A549 (cell line): ENCODE measurements around the gene DES. TPM values are rescaled to one million over a fixed set of nuclear protein-coding genes. Genes with fewer than 3 reads are reported as not detected.

Experiments used
- ATAC-seq, 2 experiments: fragments of 200-7000 bp in 1 of 2; fragments of >200 bp in 1 of 2; cut with Nextera tagmentation in 1 of 2; cut with Tn5 transposase in 1 of 2; 3 replicates each; pipeline versions ENCODE4 v1.8.0 to v1.9.1; 2018 to 2020; ENCODE audit warnings: mild to moderate bottlenecking in 1 of 2, moderate library complexity in 1 of 2
- CTCF ChIA-PET: fragments of 300-600 bp; sonication (Branson Sonifier 250); formaldehyde crosslinking; extraction: SDS; loops from one replicate; lab custom pipeline; 2021; ENCODE audit warnings: antibody characterized with exemption, inconsistent platforms; lab: Yijun Ruan, JAX
- POLR2A ChIA-PET: fragments of 350-600 bp; formaldehyde crosslinking; extraction: SDS; loops from one replicate; lab custom pipeline; 2021; ENCODE audit warnings: antibody characterized with exemption, inconsistent platforms; lab: Yijun Ruan, JAX
- DNase-seq, 2 experiments: peaks; one replicate each; pipeline versions ENCODE4 v3.0.0 to v3.0.0-alpha.2; 2011 to 2016; ENCODE audit warnings: low read depth in 1 of 2, low spot score in 1 of 2
- FAIRE-seq: peaks from 2 replicates; lab custom pipeline; 2011; peaks lifted over from hg19 to GRCh38; lab: Jason Lieb, UNC
- H3K27ac ChIP-seq, 2 experiments: fragments of >200 bp; sonication (Bioruptor Twin); formaldehyde crosslinking; 3 replicates each; pipeline ENCODE4 v1.5.1; 2016 to 2017
- H3K4me1 ChIP-seq: fragments of >200 bp; sonication (Bioruptor Twin); formaldehyde crosslinking; 3 replicates; pipeline ENCODE4 v1.6.1; 2016
- H3K4me2 ChIP-seq: fragments of >200 bp; sonication (Bioruptor Twin); formaldehyde crosslinking; 3 replicates; pipeline ENCODE4 v1.6.1; 2016
- H3K4me3 ChIP-seq: fragments of >200 bp; sonication (Bioruptor Twin); formaldehyde crosslinking; 3 replicates; pipeline ENCODE4 v1.5.1; 2016
- H3K9me3 ChIP-seq: fragments of >200 bp; sonication (Bioruptor Twin); formaldehyde crosslinking; 3 replicates; pipeline ENCODE4 v1.6.1; 2016
- CBX2 ChIP-seq: fragments of 200-600 bp; sonication (generic); IDR thresholded peaks from 2 replicates; pipeline ENCODE4 v1.6.1; 2016; ENCODE audit warnings: low read depth, mild to moderate bottlenecking, borderline replicate concordance
- CEBPB ChIP-seq, 2 experiments: fragments of >200 bp in 1 of 2; sonication (Bioruptor Twin) in 1 of 2; formaldehyde crosslinking in 1 of 2; IDR thresholded peaks; 2 replicates each; pipeline ENCODE4 v1.6.1; 2012 to 2016
- CHD4 ChIP-seq: fragments of 200-600 bp; sonication (generic); IDR thresholded peaks from 2 replicates; pipeline ENCODE4 v1.6.1; 2016; ENCODE audit warnings: antibody characterized with exemption, mild to moderate bottlenecking, borderline replicate concordance
- E2F6 ChIP-seq: IDR thresholded peaks from 2 replicates; pipeline ENCODE4 v1.6.1; 2012; ENCODE audit warnings: low read depth, borderline replicate concordance
- EP300 ChIP-seq, 2 experiments: fragments of >200 bp; sonication (Bioruptor Twin); formaldehyde crosslinking; IDR thresholded peaks; 2 replicates in 1 of 2; 3 replicates in 1 of 2; pipeline ENCODE4 v1.6.1; 2016 to 2017
- FOSL2 ChIP-seq, 2 experiments: fragments of 450-650 bp in 1 of 2; fragments of >200 bp in 1 of 2; sonication (Bioruptor Twin) in 1 of 2; formaldehyde crosslinking; IDR thresholded peaks; 2 replicates each; pipeline versions ENCODE4 v1.5.0 to v1.6.1; 2016 to 2020; ENCODE audit warnings: mild to moderate bottlenecking in 1 of 2, moderate library complexity in 1 of 2
- FOXS1 ChIP-seq: fragments of 250-450 bp; sonication (Bioruptor Pico); IDR thresholded peaks from 2 replicates; pipeline ENCODE4 v1.5.0; 2020; ENCODE audit warnings: mild to moderate bottlenecking, moderate library complexity
- HDAC2 ChIP-seq: fragments of 200-600 bp; sonication (generic); IDR thresholded peaks from 2 replicates; pipeline ENCODE4 v1.6.1; 2016
- HMGXB4 ChIP-seq: fragments of 250-450 bp; sonication (Bioruptor Pico); IDR thresholded peaks from 2 replicates; pipeline ENCODE4 v1.5.0; 2021; ENCODE audit warnings: mild to moderate bottlenecking, moderate library complexity, borderline replicate concordance
- JUN ChIP-seq, 2 experiments: fragments of >200 bp; sonication (Bioruptor Twin); formaldehyde crosslinking; IDR thresholded peaks; 2 replicates in 1 of 2; 3 replicates in 1 of 2; pipeline ENCODE4 v1.6.1; 2016 to 2017
- MAZ ChIP-seq: fragments of 150-350 bp; IDR thresholded peaks from 2 replicates; pipeline ENCODE4 v1.6.1; 2014; ENCODE audit warnings: antibody characterized with exemption, low read depth, low read length, borderline replicate concordance
- MYC ChIP-seq: IDR thresholded peaks from 2 replicates; pipeline ENCODE4 v1.6.1; 2012; ENCODE audit warnings: mild to moderate bottlenecking, inconsistent platforms, low read length, improper control_type of control experiment, borderline replicate concordance
- NFE2L2 ChIP-seq: fragments of 150-350 bp; conservative IDR thresholded peaks from 2 replicates; pipeline ENCODE4 v1.6.1; 2014; ENCODE audit warnings: low read length
- NR3C1 ChIP-seq: fragments of >200 bp; sonication (Bioruptor Twin); formaldehyde crosslinking; IDR thresholded peaks from 3 replicates; pipeline ENCODE4 v1.6.1; 2017
- RAD21 ChIP-seq, 2 experiments: fragments of >200 bp in 1 of 2; sonication (Bioruptor Twin) in 1 of 2; formaldehyde crosslinking in 1 of 2; IDR thresholded peaks in 1 of 2; conservative IDR thresholded peaks in 1 of 2; 2 replicates in 1 of 2; 3 replicates in 1 of 2; pipeline ENCODE4 v1.6.1; 2012 to 2018; ENCODE audit warnings: inconsistent platforms in 1 of 2
- RFX5 ChIP-seq: fragments of 450-650 bp; IDR thresholded peaks from 2 replicates; pipeline ENCODE4 v1.7.1; 2014; ENCODE audit warnings: antibody characterized with exemption, mild to moderate bottlenecking, moderate library complexity
- WGBS: methylation state at CpG from one replicate; pipeline ENCODE4 v1.1.6; 2017; ENCODE audit errors: missing lambda C conversion rate; 5-methylcytosine and 5-hydroxymethylcytosine counted together
- polyA plus RNA-seq, 4 experiments: library from polyadenylated mRNA; depleted of rRNA in 3 of 4; stranded (reverse); fragments of >200 nt; fragmentation: RNase III in 1 of 4; extraction: RNeasy Plus Mini Kit Qiagen cat#74134 plus additional on column Dnase treatment in 1 of 4; gene quantifications; 2 replicates in 3 of 4; 3 replicates in 1 of 4; pipeline ENCODE4 v1.2.3, GENCODE V29; 2011 to 2017
- TF ChIP-seq, protein P1 (sequence below): fragments of 250-450 bp; sonication (Bioruptor Pico); IDR thresholded peaks from 2 replicates; pipeline ENCODE4 v1.5.0; 2020; ENCODE audit warnings: low read depth, mild to moderate bottlenecking, moderate library complexity

The DES gene
- polyA plus RNA-seq, 2 of the 4 experiments (the other 2 are of a cell fraction), result 0.06 TPM; not detected in 1

DNA sequence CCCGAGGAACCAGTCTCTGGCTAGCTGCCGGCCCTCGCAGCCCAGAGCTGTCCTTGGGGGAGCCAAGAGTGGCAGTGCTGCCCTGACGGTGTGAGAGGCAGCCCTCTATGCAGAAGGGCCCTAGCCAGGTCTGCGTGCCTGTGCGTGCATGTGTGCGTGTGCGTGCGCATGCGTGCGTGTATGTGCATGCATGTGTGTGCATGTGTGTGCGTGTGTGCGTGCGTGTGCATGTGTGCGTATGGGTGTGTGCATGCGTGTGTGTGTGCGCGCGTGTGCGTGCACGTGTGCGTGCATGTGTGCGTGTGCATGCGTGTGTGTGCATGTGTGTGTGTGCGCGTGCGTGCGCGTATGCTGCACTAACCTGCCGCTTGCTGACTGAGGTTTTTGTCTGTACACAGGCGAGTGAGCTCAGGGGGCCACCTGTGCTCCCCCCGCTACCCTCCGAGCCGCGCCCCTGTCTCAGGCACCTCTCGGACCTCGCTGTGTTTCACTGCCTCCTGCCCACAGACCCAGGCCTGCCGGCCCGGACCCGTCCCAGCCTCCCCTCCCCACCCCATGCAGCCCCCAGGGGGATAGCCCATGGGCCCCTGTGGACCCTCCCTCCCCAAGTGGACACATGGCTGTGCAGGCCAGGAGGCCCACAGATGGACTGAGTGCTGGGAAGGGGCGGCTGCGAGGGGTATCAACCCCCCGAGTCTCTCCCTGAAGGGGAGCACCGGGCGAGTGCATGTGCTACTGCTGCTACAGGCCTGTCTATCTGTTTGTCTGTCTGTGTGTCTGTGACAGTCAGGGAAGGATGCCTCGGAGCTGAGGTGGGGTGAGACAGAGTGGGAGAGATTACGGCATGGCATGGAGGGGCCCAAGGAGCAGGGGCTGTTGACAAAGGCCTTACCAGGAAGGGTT, 47.7 kb downstream of the DES start (continued):
- TF ChIP-seq CHD4, result no peak
- TF ChIP-seq, all 56 proteins: peak for 0

DNA sequence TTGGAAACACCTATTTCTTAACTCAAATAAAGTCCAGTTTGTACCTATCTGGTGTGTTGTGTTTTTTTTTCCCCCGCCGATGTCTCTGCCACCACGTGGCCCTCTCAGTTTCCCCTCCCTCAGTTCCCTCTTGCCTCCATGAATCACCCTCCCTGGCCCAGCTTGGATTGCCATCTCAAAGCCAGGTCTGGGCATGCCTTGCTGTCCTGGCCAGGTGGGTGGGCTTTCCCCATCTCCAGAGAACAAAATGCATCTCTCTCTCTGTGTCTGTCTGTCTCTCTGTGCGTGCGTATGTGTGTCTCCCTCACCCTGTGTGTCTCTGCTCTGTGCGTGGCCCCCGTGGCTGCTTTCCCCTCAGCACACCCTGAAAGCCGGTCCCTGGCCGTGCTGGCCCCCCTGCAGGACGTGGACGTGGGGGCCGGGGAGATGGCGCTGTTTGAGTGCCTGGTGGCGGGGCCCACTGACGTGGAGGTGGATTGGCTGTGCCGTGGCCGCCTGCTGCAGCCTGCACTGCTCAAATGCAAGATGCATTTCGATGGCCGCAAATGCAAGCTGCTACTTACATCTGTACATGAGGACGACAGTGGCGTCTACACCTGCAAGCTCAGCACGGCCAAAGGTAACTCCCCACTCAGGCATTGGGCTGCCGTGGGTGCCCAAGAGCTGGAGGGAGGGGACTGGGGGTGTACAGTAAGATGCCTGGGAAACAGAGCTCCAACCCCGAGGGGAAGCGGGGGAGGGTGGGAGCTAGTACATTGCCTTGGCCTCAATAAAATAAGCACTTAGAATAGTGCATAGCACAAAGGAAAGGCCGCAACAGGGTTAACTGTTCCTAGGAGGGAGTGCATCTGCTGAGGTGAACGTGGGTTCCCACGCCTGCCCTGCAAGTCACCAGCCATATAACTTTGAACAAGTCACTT, 48.9 kb downstream of the DES start:
- TF ChIP-seq RFX5 (no peak), FOSL2 (IDR thresholded peaks at IDR 0.05) (no peak), FOSL2 (CRISPR knock-in tag; IDR thresholded peaks at IDR 0.05) (no peak), EP300 (IDR thresholded peaks at IDR 0.05) (no peak), E2F6 (no peak), HDAC2 (no peak), CHD4 (no peak), HMGXB4 (CRISPR knock-in tag) (no peak), FOXS1 (CRISPR knock-in tag) (no peak), CEBPB (IDR thresholded peaks at IDR 0.05) (no peak), MAZ (no peak), JUN (IDR thresholded peaks at IDR 0.05) (no peak), NFE2L2 (no peak), NR3C1 (no peak), MYC (no peak), CBX2 (no peak)
- TF ChIP-seq, protein P1, sequence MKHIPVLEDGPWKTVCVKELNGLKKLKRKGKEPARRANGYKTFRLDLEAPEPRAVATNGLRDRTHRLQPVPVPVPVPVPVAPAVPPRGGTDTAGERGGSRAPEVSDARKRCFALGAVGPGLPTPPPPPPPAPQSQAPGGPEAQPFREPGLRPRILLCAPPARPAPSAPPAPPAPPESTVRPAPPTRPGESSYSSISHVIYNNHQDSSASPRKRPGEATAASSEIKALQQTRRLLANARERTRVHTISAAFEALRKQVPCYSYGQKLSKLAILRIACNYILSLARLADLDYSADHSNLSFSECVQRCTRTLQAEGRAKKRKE (CRISPR knock-in tag), result no peak
- TF ChIP-seq, all 56 proteins: peak for 0
- 87% methylated on average over 26 of the region's 28 CpGs for WGBS
- ChIA-PET CTCF (interaction anchor here (2.0 to 89.4 kb wide), 3 partner anchors 3 to 64 kb away, joined by 17 to 3291 read pairs (median 3291); partner anchors contain the start of genes ASIC4, CHPF, GMPPA and SPEG), POLR2A (no interaction called here)
- ATAC-seq (no peak), FAIRE-seq (no peak), DNase-seq (no peak)
- no peak overlapping the region for H3K4me3 ChIP-seq
- peaks cover 12% of the 10 kb centered on the region for H3K4me1 ChIP-seq
- no peaks in the 10 kb centered on the region for H3K9me3 ChIP-seq
- H3K4me2 ChIP-seq, result no peak overlapping the region
- H3K27ac ChIP-seq, result no peak overlapping the region

GRCh38 chr2:219467736-219468075, 49.5 kb downstream of the DES start:
- no peak overlapping the region for H3K4me3 ChIP-seq
- no peaks in the 10 kb centered on the region for H3K9me3 ChIP-seq
- 86% methylated on average over 2 of the region's 2 CpGs for WGBS
- TF ChIP-seq NFE2L2 (no peak), RAD21 (conservative IDR thresholded peaks at IDR 0.05 in 1 of 2, IDR thresholded peaks at IDR 0.05 in 1 of 2) (no peak)
- POLR2A ChIA-PET, result interaction anchor here (0.8 kb wide), 1 partner anchor 31 kb away, joined by 3 read pairs; the partner anchor contains the start of gene GMPPA
- peaks cover 12% of the 10 kb centered on the region for H3K4me1 ChIP-seq
- ATAC-seq, result no peak
- no peak overlapping the region for H3K4me2 ChIP-seq
- CTCF ChIA-PET, result interaction anchor here (0.5 to 89.4 kb wide), 4 partner anchors 2 to 423 kb away, joined by 6 to 3291 read pairs (median 1654); partner anchors contain the start of genes ASIC4, CHPF, GMPPA and SPEG
- no peak overlapping the region for H3K27ac ChIP-seq
- no peak for FAIRE-seq
- no peak for DNase-seq
